Endothelial cell of umbilical vein (primary cell): ENCODE data around the gene BTN2A1.
A peak's percentile ranks its signal among the peaks of the same experiment; 100 is the strongest.

Experiments
- CTCF ChIP-seq, 2 donors: IDR thresholded peaks; 1 replicate in 1 of 2; 2 replicates in 1 of 2; pipeline ENCODE4 v1.5.1; 2011; ENCODE audit warnings: low read length in 2 of 2, mild to moderate bottlenecking in 2 of 2, moderate library complexity in 2 of 2, control low read depth in 1 of 2, inconsistent platforms in 1 of 2, low read depth in 1 of 2; ENCODE audit not compliant: insufficient read depth in 1 of 2; ENCODE audit errors: extremely low read depth in 1 of 2
- MYC ChIP-seq: IDR thresholded peaks from one replicate; pipeline ENCODE4 v1.6.1; 2011; ENCODE audit warnings: mild to moderate bottlenecking, low read depth, low read length
- POLR2A ChIP-seq: IDR thresholded peaks from 2 replicates; pipeline ENCODE4 v1.6.1; 2012; ENCODE audit warnings: low read depth, mild to moderate bottlenecking, control low read depth, low read length

DNA sequence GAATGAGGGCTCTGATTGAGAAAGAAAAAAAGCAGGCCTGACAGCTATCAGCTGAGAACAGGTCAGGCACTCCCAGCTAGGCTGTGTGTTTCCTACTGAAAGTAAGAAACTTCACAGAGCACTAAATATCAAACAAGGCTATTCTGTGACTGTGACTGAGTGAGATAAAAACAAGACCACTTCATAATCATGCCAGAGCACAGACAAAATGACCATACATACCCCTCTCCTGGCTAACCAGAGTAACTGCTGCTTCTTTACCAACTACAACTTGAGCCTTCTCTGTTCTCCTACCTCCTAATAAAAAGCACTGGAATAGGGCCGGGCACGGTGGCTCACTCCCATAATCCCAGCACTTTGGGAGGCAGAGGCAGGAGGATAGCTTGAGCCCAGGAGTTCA is 35.5 kb downstream of the BTN2A1 start:
- no peak for TF ChIP-seq POLR2A
- TF ChIP-seq MYC: no peak
- TF ChIP-seq CTCF (IDR thresholded peaks at IDR 0.05; ENCODE audit: extremely low read depth in 1 of 2, insufficient read depth in 1 of 2, low read depth in 1 of 2, low read length in 2 of 2): peak; percentile 4 to 28
